Liver (tissue), 9 donors: Measurements from ENCODE around the gene TSPAN17. TPM values are rescaled to one million over a fixed set of nuclear protein-coding genes. Genes with fewer than 3 reads are reported as not detected.

Source experiments
- DNase-seq: peaks from one replicate; pipeline ENCODE4 v3.0.0-alpha.2; 2017; ENCODE audit warnings: low spot score
- H3K27ac ChIP-seq, 2 donors: one replicate each; pipeline ENCODE4 v1.7.0; 2013; ENCODE audit warnings: inconsistent platforms in 2 of 2, low read length in 2 of 2, control low read depth in 1 of 2, low read depth in 1 of 2, mild to moderate bottlenecking in 1 of 2
- H3K27me3 ChIP-seq, 4 donors: one replicate each; pipeline versions ENCODE4 v1.6.1 to v1.7.0; 2013; ENCODE audit warnings: low read length in 3 of 4, inconsistent platforms in 1 of 4, mild to moderate bottlenecking in 1 of 4, moderate library complexity in 1 of 4; ENCODE audit not compliant: control insufficient read depth in 4 of 4, insufficient read depth in 4 of 4
- H3K36me3 ChIP-seq, 4 donors: one replicate each; pipeline versions ENCODE4 v1.6.1 to v1.7.0; 2013; ENCODE audit warnings: low read length in 3 of 4, mild to moderate bottlenecking in 3 of 4, low read depth in 1 of 4, moderate library complexity in 1 of 4; ENCODE audit not compliant: control insufficient read depth in 4 of 4, insufficient read depth in 3 of 4
- H3K4me1 ChIP-seq, 4 donors: one replicate each; pipeline versions ENCODE4 v1.6.1 to v1.7.0; 2013; ENCODE audit warnings: low read length in 3 of 4, mild to moderate bottlenecking in 3 of 4, moderate library complexity in 1 of 4; ENCODE audit not compliant: control insufficient read depth in 4 of 4, insufficient read depth in 4 of 4
- H3K4me3 ChIP-seq, 3 donors: one replicate each; pipeline versions ENCODE4 v1.6.1 to v1.7.0; 2013; ENCODE audit warnings: low read length in 3 of 3, control low read depth in 1 of 3, low read depth in 1 of 3, mild to moderate bottlenecking in 1 of 3
- H3K9ac ChIP-seq, 2 donors: one replicate each; pipeline ENCODE4 v1.7.0; 2013; ENCODE audit warnings: low read length in 2 of 2, mild to moderate bottlenecking in 2 of 2, moderate library complexity in 2 of 2, control low read depth in 1 of 2, low read depth in 1 of 2
- H3K9me3 ChIP-seq, 4 donors: one replicate each; pipeline versions ENCODE4 v1.6.1 to v1.7.0; 2013; ENCODE audit warnings: low read length in 3 of 4; ENCODE audit not compliant: control insufficient read depth in 4 of 4
- ATF3 ChIP-seq: IDR thresholded peaks from 2 replicates; pipeline ENCODE4 v1.6.1; 2016; ENCODE audit warnings: antibody characterized with exemption
- CTCF ChIP-seq: fragments of 150-350 bp; IDR thresholded peaks from 2 replicates; pipeline ENCODE4 v1.5.1; 2017; ENCODE audit warnings: improper control_type of control experiment, low read depth, low read length; ENCODE audit not compliant: missing input control
- EGR1 ChIP-seq, 2 donors: IDR thresholded peaks; 2 replicates each; pipeline ENCODE4 v1.6.1; 2016 to 2018; ENCODE audit warnings: antibody characterized with exemption in 2 of 2, low read depth in 2 of 2
- FOXA1 ChIP-seq: IDR thresholded peaks from 2 replicates; pipeline ENCODE4 v1.6.1; 2016; ENCODE audit warnings: antibody characterized with exemption
- FOXA2 ChIP-seq: IDR thresholded peaks from 2 replicates; pipeline ENCODE4 v1.6.1; 2016; ENCODE audit warnings: antibody characterized with exemption
- GABPA ChIP-seq, 2 donors: IDR thresholded peaks in 1 of 2; conservative IDR thresholded peaks in 1 of 2; 2 replicates each; pipeline ENCODE4 v1.6.1; 2016; ENCODE audit warnings: antibody characterized with exemption in 2 of 2, mild to moderate bottlenecking in 1 of 2, moderate library complexity in 1 of 2
- HNF4A ChIP-seq, 2 donors: conservative IDR thresholded peaks; 2 replicates each; pipeline ENCODE4 v1.6.1; 2016; ENCODE audit warnings: antibody characterized with exemption in 2 of 2, mild to moderate bottlenecking in 2 of 2
- HNF4G ChIP-seq: IDR thresholded peaks from 2 replicates; pipeline ENCODE4 v1.6.1; 2016; ENCODE audit warnings: antibody characterized with exemption
- JUND ChIP-seq, 2 donors: IDR thresholded peaks; 2 replicates each; pipeline ENCODE4 v1.6.1; 2016; ENCODE audit warnings: antibody characterized with exemption in 2 of 2
- MAX ChIP-seq: IDR thresholded peaks from 2 replicates; pipeline ENCODE4 v1.6.1; 2016; ENCODE audit warnings: antibody characterized with exemption
- NR2F2 ChIP-seq: IDR thresholded peaks from 2 replicates; pipeline ENCODE4 v1.6.1; 2016; ENCODE audit warnings: antibody characterized with exemption
- RAD21 ChIP-seq, 2 donors: IDR thresholded peaks; 2 replicates each; pipeline ENCODE4 v1.6.1; 2016; ENCODE audit warnings: antibody characterized with exemption in 2 of 2, mild to moderate bottlenecking in 2 of 2
- REST ChIP-seq: IDR thresholded peaks from 2 replicates; pipeline ENCODE4 v1.6.1; 2016; ENCODE audit warnings: antibody characterized with exemption, mild to moderate bottlenecking
- RXRA ChIP-seq, 2 donors: IDR thresholded peaks; 2 replicates each; pipeline ENCODE4 v1.6.1; 2017 to 2018; ENCODE audit warnings: antibody characterized with exemption in 2 of 2, mild to moderate bottlenecking in 1 of 2
- SP1 ChIP-seq: IDR thresholded peaks from 2 replicates; pipeline ENCODE4 v1.6.1; 2018; ENCODE audit warnings: antibody characterized with exemption, mild to moderate bottlenecking
- TAF1 ChIP-seq: conservative IDR thresholded peaks from 2 replicates; pipeline ENCODE4 v1.6.1; 2016; ENCODE audit warnings: antibody characterized with exemption, mild to moderate bottlenecking
- YY1 ChIP-seq: IDR thresholded peaks from 2 replicates; pipeline ENCODE4 v1.6.1; 2016; ENCODE audit warnings: antibody characterized with exemption, mild to moderate bottlenecking
- ZBTB33 ChIP-seq: IDR thresholded peaks from 2 replicates; pipeline ENCODE4 v1.6.1; 2016; ENCODE audit warnings: antibody characterized with exemption
- WGBS: extraction: QIAGEN DNeasy Blood & Tissue Kit; methylation state at CpG from one replicate; pipeline ENCODE4 v1.1.7; 2013; 5-methylcytosine and 5-hydroxymethylcytosine counted together
- polyA plus RNA-seq, 2 donors: library from polyadenylated mRNA; stranded (reverse) in 1 of 2; unstranded in 1 of 2; fragments of 200-250 nt in 1 of 2; fragments of >200 nt in 1 of 2; fragmentation: Nextera tagmentation in 1 of 2; extraction: Ambion mirVana in 1 of 2; gene quantifications; one replicate each; pipeline versions ENCODE4 v1.2.1 to v1.2.3, GENCODE V29; 2013 to 2015
- total RNA-seq, 2 donors: library from RNA; depleted of rRNA; stranded (reverse); fragments of >200 nt; gene quantifications; one replicate each; pipeline ENCODE4 v1.2.3, GENCODE V29; 2014
- donor health status: healthy.
- donor health status: healthy.
- donor health status: healthy.
- donor health status: healthy.
- donor health status: healthy.

TSPAN17 gene
- total and polyA plus RNA-seq, 4 donors = 5.7 to 43.4 (median 16.2) TPM

GRCh38 chr5:176621661-176622079 lies 25.6 kb upstream of the TSPAN17 start (continued):
- TF ChIP-seq MAX (no peak), FOXA1 (no peak), TAF1 (no peak), RXRA (IDR thresholded peaks at IDR 0.05) (no peak), HNF4G (no peak), CTCF (no peak), RAD21 (IDR thresholded peaks at IDR 0.05) (no peak)

DNA sequence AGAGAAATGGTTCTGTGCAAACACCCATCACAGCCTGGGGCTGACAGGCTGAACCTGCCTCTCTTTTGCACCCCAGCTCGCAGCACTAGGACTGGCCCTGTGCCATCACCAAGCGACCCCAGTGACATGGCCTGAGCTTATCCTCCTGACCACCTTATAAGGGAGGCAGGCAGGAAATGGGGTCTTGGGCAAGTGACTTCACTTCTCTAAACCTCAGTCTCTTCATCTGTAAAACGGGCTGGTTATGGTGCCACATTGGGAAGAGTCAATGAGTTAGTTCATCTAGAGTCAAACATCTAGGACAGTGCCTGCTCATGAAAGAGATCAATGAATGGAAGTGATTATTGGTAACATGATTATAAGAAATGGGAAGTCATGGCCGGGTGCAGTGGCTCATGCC lies 23.1 kb upstream of the TSPAN17 start:
- Histone ChIP-seq H3K4me3 (no peak overlapping the region), H3K27ac (no peak overlapping the region), H3K36me3 (no peaks in the 10 kb centered on the region), H3K9ac (no peak overlapping the region), H3K27me3 (peaks cover 0 to 26% (median 7%) of the 10 kb centered on the region in 4 donors), H3K4me1 (peaks cover 0 to 4% (median 0%) of the 10 kb centered on the region in 4 donors), H3K9me3 (no peaks in the 10 kb centered on the region)
- no peak for DNase-seq
- no peak for TF ChIP-seq GABPA (IDR thresholded peaks at IDR 0.05 in 1 of 2, conservative IDR thresholded peaks at IDR 0.05 in 1 of 2)
- no peak for TF ChIP-seq TAF1
- no peak for TF ChIP-seq JUND (IDR thresholded peaks at IDR 0.05)
- no peak for TF ChIP-seq SP1
- TF ChIP-seq MAX = no peak
- no peak for TF ChIP-seq RXRA (IDR thresholded peaks at IDR 0.05)
- no peak for TF ChIP-seq NR2F2
- TF ChIP-seq YY1 = no peak
- WGBS = 70% methylated on average over 4 of the region's 4 CpGs

DNA sequence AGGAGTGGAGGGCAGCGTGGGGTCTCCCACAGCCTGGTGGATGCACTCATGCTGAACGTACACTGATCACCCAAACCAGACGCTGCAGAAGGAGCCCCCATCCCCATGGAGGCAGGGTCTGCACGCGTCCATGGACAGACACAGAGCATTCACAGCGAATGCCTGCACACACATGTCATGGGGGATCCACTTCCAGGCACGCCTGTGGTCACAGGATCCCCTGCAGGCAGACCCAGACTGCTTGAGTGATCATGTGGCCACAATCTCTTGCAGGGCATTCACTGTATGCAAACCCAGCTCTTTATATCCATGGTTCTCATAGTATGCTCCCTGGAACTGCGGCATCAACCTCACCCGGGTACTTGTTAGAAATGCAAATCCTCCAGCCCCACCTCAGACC lies 22.3 kb upstream of the TSPAN17 start:
- Histone ChIP-seq H3K9ac (no peak overlapping the region), H3K4me3 (no peak overlapping the region), H3K9me3 (no peaks in the 10 kb centered on the region), H3K27ac (no peak overlapping the region), H3K4me1 (peaks cover 0 to 2% (median 0%) of the 10 kb centered on the region in 4 donors), H3K27me3 (peaks cover under 1 to 19% (median 7%) of the 10 kb centered on the region in 4 donors), H3K36me3 (no peaks in the 10 kb centered on the region)
- DNase-seq = no peak
- 69% methylated on average over 9 of the region's 9 CpGs for WGBS
- no peak for TF ChIP-seq RXRA (IDR thresholded peaks at IDR 0.05)
- TF ChIP-seq NR2F2 = no peak
- TF ChIP-seq FOXA1 = no peak
- no peak for TF ChIP-seq ZBTB33
- no peak for TF ChIP-seq CTCF
- no peak for TF ChIP-seq MAX
- no peak for TF ChIP-seq TAF1
- no peak for TF ChIP-seq RAD21 (IDR thresholded peaks at IDR 0.05)
- TF ChIP-seq HNF4G = no peak
- TF ChIP-seq EGR1 (IDR thresholded peaks at IDR 0.05; ENCODE audit: low read depth in 2 of 2) = no peak
- no peak for TF ChIP-seq ATF3
- TF ChIP-seq REST = no peak
- TF ChIP-seq JUND (IDR thresholded peaks at IDR 0.05) = no peak
- no peak for TF ChIP-seq GABPA (IDR thresholded peaks at IDR 0.05 in 1 of 2, conservative IDR thresholded peaks at IDR 0.05 in 1 of 2)
- TF ChIP-seq HNF4A (conservative IDR thresholded peaks at IDR 0.05) = no peak
- no peak for TF ChIP-seq SP1
- no peak for TF ChIP-seq FOXA2
- TF ChIP-seq YY1 = no peak
